Chondrocyte (in vitro differentiated cells): ENCODE data around the gene UBN1. TPM values are rescaled to one million over a fixed set of nuclear protein-coding genes. Genes with fewer than 3 reads are reported as not detected.

Experiments used
- DNase-seq: peaks from one replicate; pipeline ENCODE4 v3.0.0; 2021; ENCODE audit warnings: mixed read lengths, low spot score
- H3K27ac Mint-ChIP-seq: one replicate; pipeline ENCODE4 v1.8.0; 2021; ENCODE audit warnings: mild to moderate bottlenecking, moderate library complexity, mixed read lengths; ENCODE audit not compliant: unreplicated experiment
- H3K27me3 Mint-ChIP-seq: 2 replicates; pipeline ENCODE4 v1.8.0; 2021; ENCODE audit warnings: low read depth, mixed read lengths
- H3K36me3 Mint-ChIP-seq: 2 replicates; pipeline ENCODE4 v1.8.0; 2021; ENCODE audit warnings: low read depth, mixed read lengths
- H3K4me1 Mint-ChIP-seq: 2 replicates; pipeline ENCODE4 v1.8.0; 2021; ENCODE audit warnings: low read depth, mild to moderate bottlenecking, mixed read lengths
- H3K4me3 Mint-ChIP-seq: one replicate; pipeline ENCODE4 v1.8.0; 2021; ENCODE audit warnings: mild to moderate bottlenecking, moderate library complexity, mixed read lengths; ENCODE audit not compliant: unreplicated experiment
- H3K9me3 Mint-ChIP-seq: 2 replicates; pipeline ENCODE4 v1.8.0; 2021; ENCODE audit warnings: low read depth, mixed read lengths
- CTCF ChIP-seq: fragments of 200-600 bp; sonication (generic); IDR thresholded peaks from 2 replicates; pipeline ENCODE4 v1.5.0; 2021; ENCODE audit warnings: antibody characterized with exemption, mild to moderate bottlenecking, moderate library complexity
- total RNA-seq: library from RNA; stranded (reverse); gene quantifications from 3 replicates; pipeline ENCODE4 v1.2.1, GENCODE V29; 2021

The UBN1 gene
- total RNA-seq, 1 donor from 2014 or later = 40.1 TPM

- Mint-ChIP-seq H3K4me1 (peaks cover 25% of the 10 kb centered on the region), H3K9me3 (no peaks in the 10 kb centered on the region), H3K27ac (peak overlapping the region; percentile 92), H3K27me3 (no peaks in the 10 kb centered on the region), H3K4me3 (peak overlapping the region; percentile 81), H3K36me3 (peaks cover 12% of the 10 kb centered on the region)
- no peak for DNase-seq
- TF ChIP-seq CTCF = no peak
Measured at GRCh38 chr16:4803401-4803844, 43.9 kb upstream of the UBN1 start.

GRCh38 chr16:4803898-4804762 lies 43.2 kb upstream of the UBN1 start:
- peaks cover 14% of the 10 kb centered on the region for H3K36me3 Mint-ChIP-seq
- no peaks in the 10 kb centered on the region for H3K9me3 Mint-ChIP-seq
- no peak for TF ChIP-seq CTCF
- no peaks in the 10 kb centered on the region for H3K27me3 Mint-ChIP-seq
- DNase-seq = no peak
- H3K4me3 Mint-ChIP-seq = peak overlapping the region; percentile 47
- H3K4me1 Mint-ChIP-seq = peaks cover 25% of the 10 kb centered on the region
- peak overlapping the region; percentile 92 for H3K27ac Mint-ChIP-seq

- DNase-seq = no peak
- H3K4me3 Mint-ChIP-seq = no peak overlapping the region
- H3K27ac Mint-ChIP-seq = no peak overlapping the region
Measured at GRCh38 chr16:4805231-4805630, 42.0 kb upstream of the UBN1 start.

GRCh38 chr16:4806280-4806679 lies 41.0 kb upstream of the UBN1 start:
- H3K4me3 Mint-ChIP-seq = no peak overlapping the region
- no peaks in the 10 kb centered on the region for H3K27me3 Mint-ChIP-seq
- DNase-seq = no peak

More at GRCh38 chr16:4805231-4805630, 42.0 kb upstream of the UBN1 start:
- Mint-ChIP-seq H3K27me3 (no peaks in the 10 kb centered on the region), H3K9me3 (no peaks in the 10 kb centered on the region), H3K36me3 (peaks cover 15% of the 10 kb centered on the region), H3K4me1 (peaks cover 25% of the 10 kb centered on the region)
- no peak for TF ChIP-seq CTCF

GRCh38 chr16:4811242-4811641 lies 36.0 kb upstream of the UBN1 start:
- H3K27me3 Mint-ChIP-seq = no peaks in the 10 kb centered on the region
- no peaks in the 10 kb centered on the region for H3K4me1 Mint-ChIP-seq
- H3K9me3 Mint-ChIP-seq = no peaks in the 10 kb centered on the region
- H3K27ac Mint-ChIP-seq = no peak overlapping the region
- no peak for TF ChIP-seq CTCF
- no peak for DNase-seq
- no peak overlapping the region for H3K4me3 Mint-ChIP-seq
- peaks cover 38% of the 10 kb centered on the region for H3K36me3 Mint-ChIP-seq

More at GRCh38 chr16:4806280-4806679, 41.0 kb upstream of the UBN1 start:
- TF ChIP-seq CTCF = no peak
- H3K4me1 Mint-ChIP-seq = peaks cover 24% of the 10 kb centered on the region
- peaks cover 15% of the 10 kb centered on the region for H3K36me3 Mint-ChIP-seq
- no peak overlapping the region for H3K27ac Mint-ChIP-seq
- H3K9me3 Mint-ChIP-seq = no peaks in the 10 kb centered on the region
